ENCODE results near the gene SH3BP4.

DNA sequence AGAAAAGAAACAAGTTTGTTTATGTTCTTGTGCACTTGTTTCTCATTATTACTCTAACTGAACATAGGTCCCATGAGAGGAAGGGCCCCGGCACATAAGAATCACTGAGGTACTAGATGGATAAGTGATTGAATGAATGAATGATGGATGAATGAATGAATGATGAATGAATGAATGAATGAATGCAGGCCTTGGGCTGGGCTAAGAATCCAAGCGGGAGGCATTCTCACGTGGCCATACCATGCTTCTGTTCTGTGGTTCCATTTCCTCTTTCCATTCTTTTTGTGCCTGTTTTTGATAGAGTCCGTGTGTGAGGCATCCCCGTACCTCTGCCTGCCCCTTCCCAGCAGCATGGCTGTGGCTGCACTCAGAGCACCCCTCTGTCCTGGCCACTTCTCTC, 94.8 kb downstream of the SH3BP4 start:
- TF ChIP-seq, protein P1, sequence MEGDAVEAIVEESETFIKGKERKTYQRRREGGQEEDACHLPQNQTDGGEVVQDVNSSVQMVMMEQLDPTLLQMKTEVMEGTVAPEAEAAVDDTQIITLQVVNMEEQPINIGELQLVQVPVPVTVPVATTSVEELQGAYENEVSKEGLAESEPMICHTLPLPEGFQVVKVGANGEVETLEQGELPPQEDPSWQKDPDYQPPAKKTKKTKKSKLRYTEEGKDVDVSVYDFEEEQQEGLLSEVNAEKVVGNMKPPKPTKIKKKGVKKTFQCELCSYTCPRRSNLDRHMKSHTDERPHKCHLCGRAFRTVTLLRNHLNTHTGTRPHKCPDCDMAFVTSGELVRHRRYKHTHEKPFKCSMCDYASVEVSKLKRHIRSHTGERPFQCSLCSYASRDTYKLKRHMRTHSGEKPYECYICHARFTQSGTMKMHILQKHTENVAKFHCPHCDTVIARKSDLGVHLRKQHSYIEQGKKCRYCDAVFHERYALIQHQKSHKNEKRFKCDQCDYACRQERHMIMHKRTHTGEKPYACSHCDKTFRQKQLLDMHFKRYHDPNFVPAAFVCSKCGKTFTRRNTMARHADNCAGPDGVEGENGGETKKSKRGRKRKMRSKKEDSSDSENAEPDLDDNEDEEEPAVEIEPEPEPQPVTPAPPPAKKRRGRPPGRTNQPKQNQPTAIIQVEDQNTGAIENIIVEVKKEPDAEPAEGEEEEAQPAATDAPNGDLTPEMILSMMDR (optimal IDR thresholded peaks at IDR 0.05 in 1 of 3, IDR thresholded peaks at IDR 0.05 in 1 of 3, conservative IDR thresholded peaks at IDR 0.05 in 1 of 3; ENCODE audit: extremely low read depth in 1 of 3, insufficient read depth in 2 of 3, low read length in 3 of 3): no peak
- no peak for TF ChIP-seq EZH2 (IDR thresholded peaks at IDR 0.05; ENCODE audit: low read length)
